Measurements from ENCODE around the gene RRAGB.

RRAGB gene

GRCh38 chrX:55777596-55777995 is 60.0 kb downstream of the RRAGB start:
- H3K4me1 Mint-ChIP-seq: peaks cover 7% of the 10 kb centered on the region
- H3K9me3 Mint-ChIP-seq: peaks cover 59% of the 10 kb centered on the region
- no peak for TF ChIP-seq CTCF (IDR thresholded peaks at IDR 0.05)
- H3K27ac Mint-ChIP-seq: no peak overlapping the region
- H3K27me3 Mint-ChIP-seq (ENCODE audit: low read depth, poor library complexity): peaks cover 4% of the 10 kb centered on the region
- H3K36me3 Mint-ChIP-seq (ENCODE audit: low read depth): peaks cover 23% of the 10 kb centered on the region
- H3K4me3 Mint-ChIP-seq: no peak overlapping the region
- DNase-seq: no peak

- Mint-ChIP-seq H3K4me1 (peaks cover 7% of the 10 kb centered on the region), H3K27ac (no peak overlapping the region), H3K27me3 (ENCODE audit: low read depth, poor library complexity) (peaks cover 4% of the 10 kb centered on the region), H3K9me3 (peaks cover 55% of the 10 kb centered on the region), H3K36me3 (ENCODE audit: low read depth) (peaks cover 19% of the 10 kb centered on the region), H3K4me3 (no peak overlapping the region)
- TF ChIP-seq CTCF (IDR thresholded peaks at IDR 0.05): no peak
- DNase-seq: no peak
Measured at GRCh38 chrX:55778322-55778721, 60.8 kb downstream of the RRAGB start.

DNA sequence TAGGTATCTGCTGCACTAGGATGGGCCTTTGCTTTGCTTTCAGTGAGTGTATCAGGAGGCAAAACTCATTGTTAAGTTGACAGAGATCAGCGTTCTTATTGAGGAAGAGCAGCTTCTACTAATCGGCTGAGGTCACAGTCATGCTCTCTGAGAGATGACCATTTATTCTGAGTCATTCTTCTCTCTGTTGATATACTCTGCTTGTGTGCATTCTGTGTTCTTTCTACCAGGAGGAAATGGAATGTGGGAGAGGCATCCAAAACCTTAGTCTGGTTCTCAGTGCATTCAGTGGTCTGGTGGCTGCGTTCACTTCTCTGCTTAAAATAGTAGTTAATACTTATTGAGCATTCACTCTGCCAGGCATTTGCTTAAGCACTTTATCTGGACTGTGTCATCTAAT is 66.2 kb downstream of the RRAGB start:
- DNase-seq: no peak
- Mint-ChIP-seq H3K4me1 (no peaks in the 10 kb centered on the region), H3K27me3 (ENCODE audit: low read depth, poor library complexity) (no peaks in the 10 kb centered on the region), H3K9me3 (peaks cover 35% of the 10 kb centered on the region), H3K36me3 (ENCODE audit: low read depth) (no peaks in the 10 kb centered on the region), H3K27ac (no peak overlapping the region), H3K4me3 (no peak overlapping the region)
- TF ChIP-seq CTCF (IDR thresholded peaks at IDR 0.05): no peak

- no peak overlapping the region for H3K27ac Mint-ChIP-seq
- H3K9me3 Mint-ChIP-seq: peaks cover 25% of the 10 kb centered on the region
- no peaks in the 10 kb centered on the region for H3K27me3 Mint-ChIP-seq (ENCODE audit: low read depth, poor library complexity)
- H3K4me3 Mint-ChIP-seq: no peak overlapping the region
- H3K36me3 Mint-ChIP-seq (ENCODE audit: low read depth): no peaks in the 10 kb centered on the region
- TF ChIP-seq CTCF (IDR thresholded peaks at IDR 0.05): no peak
- no peak for DNase-seq
- no peaks in the 10 kb centered on the region for H3K4me1 Mint-ChIP-seq
Measured at GRCh38 chrX:55787063-55787462, 69.5 kb downstream of the RRAGB start.

DNA sequence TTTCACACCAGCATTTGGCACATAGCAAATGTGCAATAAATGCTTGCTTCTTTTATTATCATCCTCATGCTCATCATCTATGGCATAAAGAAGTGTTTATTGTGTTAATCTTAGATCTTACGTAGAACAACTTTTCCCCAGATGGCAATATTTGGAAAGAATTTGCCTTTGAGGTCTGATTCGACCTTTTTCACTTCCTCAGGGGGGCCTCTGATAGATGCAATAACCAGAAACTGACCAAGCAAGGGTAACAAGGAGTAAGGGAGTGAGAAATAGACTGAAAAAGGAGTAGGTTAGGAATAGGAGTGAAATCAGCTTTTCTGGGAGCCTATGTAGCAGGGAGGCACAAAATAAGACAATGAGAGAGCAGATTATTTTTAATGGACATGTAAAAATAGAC is 70.2 kb downstream of the RRAGB start:
- H3K36me3 Mint-ChIP-seq (ENCODE audit: low read depth): no peaks in the 10 kb centered on the region
- no peak overlapping the region for H3K4me3 Mint-ChIP-seq
- no peaks in the 10 kb centered on the region for H3K27me3 Mint-ChIP-seq (ENCODE audit: low read depth, poor library complexity)
- H3K4me1 Mint-ChIP-seq: no peaks in the 10 kb centered on the region
- no peak for TF ChIP-seq CTCF (IDR thresholded peaks at IDR 0.05)
- peaks cover 26% of the 10 kb centered on the region for H3K9me3 Mint-ChIP-seq
- no peak for DNase-seq
- no peak overlapping the region for H3K27ac Mint-ChIP-seq

DNA sequence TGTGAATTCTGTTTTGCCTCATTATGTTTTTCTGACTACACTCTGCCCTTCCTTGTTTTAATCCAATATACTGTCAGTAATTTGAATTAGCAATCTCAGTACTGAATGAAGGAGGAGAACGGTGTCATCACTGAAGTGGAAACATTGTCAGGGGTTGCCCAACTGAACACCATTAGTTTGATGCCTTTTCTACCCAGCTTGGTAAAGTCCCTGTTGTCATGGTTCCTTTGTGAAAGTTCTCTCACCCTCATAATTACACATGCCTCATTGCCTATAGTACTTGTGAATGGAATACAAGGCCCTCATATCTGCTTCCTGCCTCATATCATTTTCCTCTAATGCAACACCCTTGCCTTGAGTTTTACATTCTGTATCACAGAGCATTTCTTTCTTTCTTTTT is 76.9 kb downstream of the RRAGB start:
- Mint-ChIP-seq H3K4me3 (no peak overlapping the region), H3K9me3 (peaks cover 59% of the 10 kb centered on the region), H3K4me1 (no peaks in the 10 kb centered on the region), H3K27me3 (ENCODE audit: low read depth, poor library complexity) (no peaks in the 10 kb centered on the region), H3K27ac (no peak overlapping the region), H3K36me3 (ENCODE audit: low read depth) (no peaks in the 10 kb centered on the region)
- TF ChIP-seq CTCF (IDR thresholded peaks at IDR 0.05): no peak
- DNase-seq: no peak
